ENCODE results near the gene BRD9.

Gene BRD9

GRCh38 chr5:893711-894110, 1.1 kb upstream of the BRD9 start:
- H3K4me1 ChIP-seq (ENCODE audit: control insufficient read depth, insufficient read depth, low read length), result peaks cover 7% of the 10 kb centered on the region; the same call in 1 of the 2 replicates
- TF ChIP-seq ZNF114 (tag by site-specific recombination; IDR thresholded peaks at IDR 0.05) (no peak), ZNF174 (tag by site-specific recombination; IDR thresholded peaks at IDR 0.05) (no peak), REST (tag by site-specific recombination; IDR thresholded peaks at IDR 0.05) (no peak), ZNF274 (IDR thresholded peaks at IDR 0.05; ENCODE audit: low read length) (no peak), ZNF274 (tag by site-specific recombination; IDR thresholded peaks at IDR 0.05; ENCODE audit: borderline replicate concordance) (no peak), GLIS2 (tag by site-specific recombination; IDR thresholded peaks at IDR 0.05) (no peak), ZNF398 (tag by site-specific recombination; IDR thresholded peaks at IDR 0.05) (no peak), ZFHX2 (tag by site-specific recombination; conservative IDR thresholded peaks at IDR 0.05) (no peak), ZNF548 (tag by site-specific recombination; IDR thresholded peaks at IDR 0.05) (no peak), ZNF157 (tag by site-specific recombination; IDR thresholded peaks at IDR 0.05) (no peak), MZF1 (tag by site-specific recombination; IDR thresholded peaks at IDR 0.05; ENCODE audit: borderline replicate concordance) (no peak)
- ChIA-PET CTCF (interaction anchor here (1.0 to 2.6 kb wide), 2 partner anchors 10 to 12 kb away, joined by 3 to 11 read pairs; no protein-coding TSS in a partner anchor), POLR2A (interaction anchor here (0.6 to 1.7 kb wide), 2 partner anchors 29 to 447 kb away, joined by 3 to 5 read pairs; no protein-coding TSS in a partner anchor)
- H3K4me3 ChIP-seq (ENCODE audit: low read depth, low read length), result peak overlapping the region; percentile 90
- peaks cover 41 to 65% of the 10 kb centered on the region in 2 experiments for H3K36me3 ChIP-seq (ENCODE audit: control insufficient read depth in 2 of 2, insufficient read depth in 1 of 2, low read length in 2 of 2)
- no peaks in the 10 kb centered on the region for H3K9me3 ChIP-seq (ENCODE audit: control insufficient read depth, insufficient read depth, low read depth, low read length)
- peak overlapping the region; percentile 86; the same call in 1 of the 2 replicates for H3K27ac ChIP-seq (ENCODE audit: extremely low read depth, low read depth, low read length)

GRCh38 chr5:893137-893506, 521 bp upstream of the BRD9 start:
- ChIA-PET POLR2A (interaction anchor here (0.6 to 1.7 kb wide), 13 partner anchors 8 to 447 kb away, joined by 3 to 5 read pairs (median 4); partner anchors contain the start of gene TPPP), CTCF (interaction anchor here (2.6 to 3.5 kb wide), 2 partner anchors 9 to 13 kb away, joined by 11 to 18 read pairs; no protein-coding TSS in a partner anchor)
- H3K27ac ChIP-seq (ENCODE audit: extremely low read depth, low read depth, low read length), result peak overlapping the region; percentile 86; the same call in 1 of the 2 replicates
- H3K9me3 ChIP-seq (ENCODE audit: control insufficient read depth, insufficient read depth, low read depth, low read length), result no peaks in the 10 kb centered on the region
- peaks cover 7% of the 10 kb centered on the region; the same call in 1 of the 2 replicates for H3K4me1 ChIP-seq (ENCODE audit: control insufficient read depth, insufficient read depth, low read length)
- peak overlapping the region; percentile 90 for H3K4me3 ChIP-seq (ENCODE audit: low read depth, low read length)
- peaks cover 47 to 71% of the 10 kb centered on the region in 2 experiments for H3K36me3 ChIP-seq (ENCODE audit: control insufficient read depth in 2 of 2, insufficient read depth in 1 of 2, low read length in 2 of 2)
- TF ChIP-seq KLF1 (tag by site-specific recombination; IDR thresholded peaks at IDR 0.05), result 0 out of 2 replicates have a peak, but pooled peaks have one; percentile 13
- TF ChIP-seq PRDM10 (tag by site-specific recombination; IDR thresholded peaks at IDR 0.05), result no peak
- TF ChIP-seq SETDB1 (IDR thresholded peaks at IDR 0.05; ENCODE audit: insufficient read length, low read length), result no peak
- no peak for TF ChIP-seq FEZF1 (tag by site-specific recombination; IDR thresholded peaks at IDR 0.05)
- TF ChIP-seq ZBTB20 (tag by site-specific recombination; IDR thresholded peaks at IDR 0.05), result 0 out of 2 replicates have a peak, but pooled peaks have one; percentile 10
- 0 out of 2 replicates have a peak, but pooled peaks have one; percentile 12 for TF ChIP-seq ZNF600 (tag by site-specific recombination; IDR thresholded peaks at IDR 0.05)
- 0 out of 2 replicates have a peak, but pooled peaks have one; percentile 37 for TF ChIP-seq KLF17 (tag by site-specific recombination; IDR thresholded peaks at IDR 0.05)
- TF ChIP-seq ZNF324 (tag by site-specific recombination; IDR thresholded peaks at IDR 0.05), result no peak
- TF ChIP-seq OSR2 (tag by site-specific recombination; IDR thresholded peaks at IDR 0.05), result no peak
- TF ChIP-seq KLF9 (tag by site-specific recombination; IDR thresholded peaks at IDR 0.05; ENCODE audit: low read depth), result no peak
- no peak for TF ChIP-seq ZNF302 (tag by site-specific recombination; IDR thresholded peaks at IDR 0.05; ENCODE audit: low read depth)
- no peak for TF ChIP-seq ZNF704 (tag by site-specific recombination; IDR thresholded peaks at IDR 0.05)
- 0 out of 2 replicates have a peak, but pooled peaks have one; percentile 11 for TF ChIP-seq ZNF2 (tag by site-specific recombination; IDR thresholded peaks at IDR 0.05)
